ENCODE data around the gene CIC. TPM values are rescaled to one million over a fixed set of nuclear protein-coding genes. Genes with fewer than 3 reads are reported as not detected.
A peak's percentile ranks its signal among the peaks of the same experiment; 100 is the strongest.

The CIC gene
- total and polyA plus RNA-seq, 9 of the 15 experiments (the other 6 are each of a cell fraction or from before 2014, with no cell fraction given): 0.07 to 44.7 (median 8.6) TPM

DNA sequence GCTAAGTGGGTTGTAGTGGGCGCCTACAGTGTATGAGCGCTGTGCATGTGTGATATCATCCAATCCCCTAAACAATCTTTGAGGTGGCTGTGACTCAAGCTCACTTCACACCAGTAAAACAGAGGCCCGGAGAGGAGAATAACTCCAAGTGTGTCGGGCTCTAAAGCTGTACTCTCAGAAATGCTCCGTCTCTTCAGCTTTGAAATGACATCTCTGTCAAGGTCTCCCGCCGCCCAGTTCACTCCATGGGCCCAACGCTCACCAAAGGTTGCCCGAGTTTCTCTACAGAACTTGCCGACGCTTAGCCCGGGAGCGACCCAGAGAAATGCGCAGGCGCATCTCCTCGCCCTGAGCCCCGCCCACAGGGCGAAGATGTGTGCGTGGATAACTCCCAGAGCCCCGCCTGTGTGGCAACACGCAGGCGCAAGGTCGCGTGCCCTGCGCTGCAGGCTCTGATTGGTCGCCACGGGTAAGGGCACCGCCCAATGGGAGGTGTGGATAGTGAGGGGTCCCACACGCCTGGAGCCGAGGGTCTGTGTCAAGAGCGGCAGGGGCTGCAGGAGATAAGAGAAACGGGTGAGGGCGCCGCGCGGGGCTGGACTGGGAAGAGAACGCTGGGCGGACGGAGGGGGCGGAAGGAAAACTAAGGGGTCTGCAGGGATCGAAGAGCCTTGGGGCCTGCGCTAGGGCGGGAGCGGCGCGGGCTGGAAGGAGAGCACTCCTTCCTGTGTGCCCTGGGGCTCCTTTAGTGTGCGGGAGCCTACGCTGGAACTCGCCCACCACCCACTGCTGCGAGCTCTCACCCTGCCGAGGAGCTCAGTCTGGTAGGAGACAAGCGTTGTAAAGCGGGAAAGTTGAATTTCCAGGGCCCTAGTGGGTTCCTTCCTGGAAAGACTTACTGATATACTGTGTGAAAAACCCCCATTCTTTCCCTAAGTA, 49.0 kb upstream of the CIC start, which contains the start of gene ZNF526 (continued):
- TF ChIP-seq NELFE (IDR thresholded peaks at IDR 0.05; ENCODE audit: insufficient read depth, insufficient read length) (no peak), ZNF165 (CRISPR knock-in tag; IDR thresholded peaks at IDR 0.05; ENCODE audit: borderline replicate concordance) (no peak), RFX1 (IDR thresholded peaks at IDR 0.05) (no peak), NEUROD1 (IDR thresholded peaks at IDR 0.05; ENCODE audit: borderline replicate concordance, low read depth, low read length, partially characterized antibody) (peak; percentile 84), MYC (IDR thresholded peaks at IDR 0.05; ENCODE audit: low read depth, low read length) (peak; percentile 76), MYC (CRISPR knock-in tag; IDR thresholded peaks at IDR 0.05; ENCODE audit: borderline replicate concordance, low read depth) (peak; percentile 83; the same call in 1 of the 2 replicates), ARNT (IDR thresholded peaks at IDR 0.05) (no peak), POLR3G (IDR thresholded peaks at IDR 0.05; ENCODE audit: extremely low read depth, insufficient read length, insufficient replicate concordance) (no peak), RCOR1 (IDR thresholded peaks at IDR 0.05; ENCODE audit: borderline replicate concordance in 1 of 2, low read depth in 2 of 2, low read length in 2 of 2) (peak in 1 of 2 experiments; percentile 46; a peak in 1 of 4 replicates), NFIC (IDR thresholded peaks at IDR 0.05) (peak; percentile 35; the same call in 1 of the 2 replicates), TGIF2 (CRISPR knock-in tag; IDR thresholded peaks at IDR 0.05) (no peak), CEBPB (tag; IDR thresholded peaks at IDR 0.05) (0 out of 2 replicates have a peak, but pooled peaks have one; percentile 5), KAT2B (IDR thresholded peaks at IDR 0.05; ENCODE audit: low read depth, low read length) (no peak), NR4A1 (CRISPR knock-in tag; IDR thresholded peaks at IDR 0.05) (no peak), NR4A1 (tag; IDR thresholded peaks at IDR 0.05) (no peak), POLR2G (IDR thresholded peaks at IDR 0.05; ENCODE audit: low read depth, low read length) (peak; percentile 96)
- TF ChIP-seq, protein P1, sequence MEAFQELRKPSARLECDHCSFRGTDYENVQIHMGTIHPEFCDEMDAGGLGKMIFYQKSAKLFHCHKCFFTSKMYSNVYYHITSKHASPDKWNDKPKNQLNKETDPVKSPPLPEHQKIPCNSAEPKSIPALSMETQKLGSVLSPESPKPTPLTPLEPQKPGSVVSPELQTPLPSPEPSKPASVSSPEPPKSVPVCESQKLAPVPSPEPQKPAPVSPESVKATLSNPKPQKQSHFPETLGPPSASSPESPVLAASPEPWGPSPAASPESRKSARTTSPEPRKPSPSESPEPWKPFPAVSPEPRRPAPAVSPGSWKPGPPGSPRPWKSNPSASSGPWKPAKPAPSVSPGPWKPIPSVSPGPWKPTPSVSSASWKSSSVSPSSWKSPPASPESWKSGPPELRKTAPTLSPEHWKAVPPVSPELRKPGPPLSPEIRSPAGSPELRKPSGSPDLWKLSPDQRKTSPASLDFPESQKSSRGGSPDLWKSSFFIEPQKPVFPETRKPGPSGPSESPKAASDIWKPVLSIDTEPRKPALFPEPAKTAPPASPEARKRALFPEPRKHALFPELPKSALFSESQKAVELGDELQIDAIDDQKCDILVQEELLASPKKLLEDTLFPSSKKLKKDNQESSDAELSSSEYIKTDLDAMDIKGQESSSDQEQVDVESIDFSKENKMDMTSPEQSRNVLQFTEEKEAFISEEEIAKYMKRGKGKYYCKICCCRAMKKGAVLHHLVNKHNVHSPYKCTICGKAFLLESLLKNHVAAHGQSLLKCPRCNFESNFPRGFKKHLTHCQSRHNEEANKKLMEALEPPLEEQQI (IDR thresholded peaks at IDR 0.05): no peak
- TF ChIP-seq, protein P2, sequence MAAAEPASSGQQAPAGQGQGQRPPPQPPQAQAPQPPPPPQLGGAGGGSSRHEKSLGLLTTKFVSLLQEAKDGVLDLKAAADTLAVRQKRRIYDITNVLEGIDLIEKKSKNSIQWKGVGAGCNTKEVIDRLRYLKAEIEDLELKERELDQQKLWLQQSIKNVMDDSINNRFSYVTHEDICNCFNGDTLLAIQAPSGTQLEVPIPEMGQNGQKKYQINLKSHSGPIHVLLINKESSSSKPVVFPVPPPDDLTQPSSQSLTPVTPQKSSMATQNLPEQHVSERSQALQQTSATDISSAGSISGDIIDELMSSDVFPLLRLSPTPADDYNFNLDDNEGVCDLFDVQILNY (CRISPR knock-in tag; IDR thresholded peaks at IDR 0.05): 0 out of 2 replicates have a peak, but pooled peaks have one; percentile 36
- TF ChIP-seq, protein P3, sequence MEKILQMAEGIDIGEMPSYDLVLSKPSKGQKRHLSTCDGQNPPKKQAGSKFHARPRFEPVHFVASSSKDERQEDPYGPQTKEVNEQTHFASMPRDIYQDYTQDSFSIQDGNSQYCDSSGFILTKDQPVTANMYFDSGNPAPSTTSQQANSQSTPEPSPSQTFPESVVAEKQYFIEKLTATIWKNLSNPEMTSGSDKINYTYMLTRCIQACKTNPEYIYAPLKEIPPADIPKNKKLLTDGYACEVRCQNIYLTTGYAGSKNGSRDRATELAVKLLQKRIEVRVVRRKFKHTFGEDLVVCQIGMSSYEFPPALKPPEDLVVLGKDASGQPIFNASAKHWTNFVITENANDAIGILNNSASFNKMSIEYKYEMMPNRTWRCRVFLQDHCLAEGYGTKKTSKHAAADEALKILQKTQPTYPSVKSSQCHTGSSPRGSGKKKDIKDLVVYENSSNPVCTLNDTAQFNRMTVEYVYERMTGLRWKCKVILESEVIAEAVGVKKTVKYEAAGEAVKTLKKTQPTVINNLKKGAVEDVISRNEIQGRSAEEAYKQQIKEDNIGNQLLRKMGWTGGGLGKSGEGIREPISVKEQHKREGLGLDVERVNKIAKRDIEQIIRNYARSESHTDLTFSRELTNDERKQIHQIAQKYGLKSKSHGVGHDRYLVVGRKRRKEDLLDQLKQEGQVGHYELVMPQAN (IDR thresholded peaks at IDR 0.05; ENCODE audit: borderline replicate concordance): peak; percentile 92
- TF ChIP-seq, protein P4, sequence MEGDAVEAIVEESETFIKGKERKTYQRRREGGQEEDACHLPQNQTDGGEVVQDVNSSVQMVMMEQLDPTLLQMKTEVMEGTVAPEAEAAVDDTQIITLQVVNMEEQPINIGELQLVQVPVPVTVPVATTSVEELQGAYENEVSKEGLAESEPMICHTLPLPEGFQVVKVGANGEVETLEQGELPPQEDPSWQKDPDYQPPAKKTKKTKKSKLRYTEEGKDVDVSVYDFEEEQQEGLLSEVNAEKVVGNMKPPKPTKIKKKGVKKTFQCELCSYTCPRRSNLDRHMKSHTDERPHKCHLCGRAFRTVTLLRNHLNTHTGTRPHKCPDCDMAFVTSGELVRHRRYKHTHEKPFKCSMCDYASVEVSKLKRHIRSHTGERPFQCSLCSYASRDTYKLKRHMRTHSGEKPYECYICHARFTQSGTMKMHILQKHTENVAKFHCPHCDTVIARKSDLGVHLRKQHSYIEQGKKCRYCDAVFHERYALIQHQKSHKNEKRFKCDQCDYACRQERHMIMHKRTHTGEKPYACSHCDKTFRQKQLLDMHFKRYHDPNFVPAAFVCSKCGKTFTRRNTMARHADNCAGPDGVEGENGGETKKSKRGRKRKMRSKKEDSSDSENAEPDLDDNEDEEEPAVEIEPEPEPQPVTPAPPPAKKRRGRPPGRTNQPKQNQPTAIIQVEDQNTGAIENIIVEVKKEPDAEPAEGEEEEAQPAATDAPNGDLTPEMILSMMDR (IDR thresholded peaks at IDR 0.05 in 2 of 3, conservative IDR thresholded peaks at IDR 0.05 in 1 of 3; ENCODE audit: insufficient read depth in 2 of 3, low read depth in 1 of 3, low read length in 3 of 3): 0 out of 6 replicates have a peak, but pooled peaks of 1 of the 3 experiments have one; percentile 3
